PFSK-1 (cell line): ENCODE measurements around the gene ZNF716.

Experiments used
- FOXP2 ChIP-seq: optimal IDR thresholded peaks from 2 replicates; pipeline ENCODE3; 2011; ENCODE audit warnings: borderline replicate concordance, control low read depth, inconsistent platforms; ENCODE audit not compliant: insufficient read depth; ENCODE audit errors: extremely low read length, extremely low read depth
- POLR2AphosphoS5 ChIP-seq: IDR thresholded peaks from 2 replicates; pipeline ENCODE4 v1.6.1; 2012; ENCODE audit warnings: low read depth, mild to moderate bottlenecking, control low read depth, low read length, moderate library complexity
- REST ChIP-seq, 2 experiments: IDR thresholded peaks; 2 replicates each; pipeline versions ENCODE4 v1.6.1 to v1.8.0; 2011 to 2012; ENCODE audit warnings: low read depth in 2 of 2, low read length in 2 of 2, control low read depth in 1 of 2, inconsistent platforms in 1 of 2, mild to moderate bottlenecking in 1 of 2, moderate library complexity in 1 of 2; ENCODE audit not compliant: insufficient read depth in 1 of 2

GRCh38 chr7:57443567-57443966 lies 6.4 kb upstream of the ZNF716 start:
- TF ChIP-seq POLR2AphosphoS5, result no peak
- no peak for TF ChIP-seq FOXP2
- no peak for TF ChIP-seq REST (IDR thresholded peaks at IDR 0.05; ENCODE audit: insufficient read depth in 1 of 2, low read depth in 2 of 2, low read length in 2 of 2)
